SK-N-SH treated with all-trans-retinoic acid at 6 μM for 48 hours (cell line): ENCODE measurements around the gene GSKIP.
A peak's percentile ranks its signal among the peaks of the same experiment; 100 is the strongest.

Experiments used
- ATAC-seq: fragments of 200-7000 bp; cut with Tn5 transposase; 3 replicates; pipeline ENCODE4 v1.9.1; 2020; ENCODE audit warnings: mild to moderate bottlenecking, moderate library complexity
- BACH2 ChIP-seq: fragments of 250-450 bp; sonication (Bioruptor Pico); IDR thresholded peaks from 2 replicates; pipeline ENCODE4 v1.9.0; 2021; ENCODE audit warnings: mild to moderate bottlenecking, borderline replicate concordance
- CSDC2 ChIP-seq: fragments of 250-450 bp; sonication (Bioruptor Pico); IDR thresholded peaks from 2 replicates; pipeline ENCODE4 v1.5.0; 2020; ENCODE audit warnings: mild to moderate bottlenecking, moderate library complexity
- CSRNP3 ChIP-seq: fragments of 250-450 bp; sonication (Bioruptor Pico); IDR thresholded peaks from 2 replicates; pipeline ENCODE4 v1.5.1; 2021; ENCODE audit warnings: mild to moderate bottlenecking, moderate library complexity
- GLIS3 ChIP-seq: fragments of 250-450 bp; sonication (Bioruptor Pico); IDR thresholded peaks from 2 replicates; pipeline ENCODE4 v1.5.0; 2020; ENCODE audit warnings: mild to moderate bottlenecking, moderate library complexity
- ISL1 ChIP-seq: fragments of 250-450 bp; sonication (Bioruptor Pico); IDR thresholded peaks from 2 replicates; pipeline ENCODE4 v2.1.2; 2022; ENCODE audit warnings: mild to moderate bottlenecking, moderate library complexity
- OSR1 ChIP-seq: fragments of 250-450 bp; sonication (Bioruptor Pico); IDR thresholded peaks from 2 replicates; pipeline ENCODE4 v1.8.0; 2022; ENCODE audit warnings: moderate library complexity, mild to moderate bottlenecking, inconsistent platforms
- PPARA ChIP-seq: fragments of 250-450 bp; sonication (Bioruptor Pico); IDR thresholded peaks from 2 replicates; pipeline ENCODE4 v1.5.0; 2020; ENCODE audit warnings: mild to moderate bottlenecking, borderline replicate concordance
- RARB ChIP-seq: fragments of 250-450 bp; sonication (Bioruptor Pico); IDR thresholded peaks from 2 replicates; pipeline ENCODE4 v1.8.0; 2021; ENCODE audit warnings: mild to moderate bottlenecking, moderate library complexity
- TCF4 ChIP-seq: fragments of 250-450 bp; sonication (Bioruptor Pico); IDR thresholded peaks from 2 replicates; pipeline ENCODE4 v1.8.0; 2021; ENCODE audit warnings: mild to moderate bottlenecking, moderate library complexity, borderline replicate concordance
- TOX ChIP-seq: fragments of 250-450 bp; sonication (Bioruptor Pico); IDR thresholded peaks from 2 replicates; pipeline ENCODE4 v1.8.0; 2021; ENCODE audit warnings: mild to moderate bottlenecking, moderate library complexity, borderline replicate concordance
- ZFP3 ChIP-seq: fragments of 250-450 bp; sonication (Bioruptor Pico); IDR thresholded peaks from 2 replicates; pipeline ENCODE4 v1.5.0; 2020; ENCODE audit warnings: mild to moderate bottlenecking, moderate library complexity
- ZFP30 ChIP-seq: fragments of 450-650 bp; formaldehyde crosslinking; IDR thresholded peaks from 2 replicates; pipeline ENCODE4 v1.5.0; 2022; ENCODE audit warnings: mild to moderate bottlenecking, moderate library complexity
- ZNF565 ChIP-seq: fragments of 450-650 bp; formaldehyde crosslinking; conservative IDR thresholded peaks from 2 replicates; pipeline ENCODE4 v1.5.0; 2020; ENCODE audit warnings: low read depth, mild to moderate bottlenecking, moderate library complexity
- ZNF8 ChIP-seq: fragments of 450-650 bp; formaldehyde crosslinking; IDR thresholded peaks from 2 replicates; pipeline ENCODE4 v1.5.0; 2020; ENCODE audit warnings: mild to moderate bottlenecking, moderate library complexity
- TF ChIP-seq, protein P1 (sequence below): fragments of 250-450 bp; sonication (Bioruptor Pico); IDR thresholded peaks from 2 replicates; pipeline ENCODE4 v1.5.1; 2020; ENCODE audit warnings: low read depth, mild to moderate bottlenecking, moderate library complexity
- TF ChIP-seq, protein P2 (sequence below): fragments of 250-450 bp; sonication (Bioruptor Pico); IDR thresholded peaks from 2 replicates; pipeline ENCODE4 v1.5.0; 2020; ENCODE audit warnings: mild to moderate bottlenecking, moderate library complexity
- TF ChIP-seq, protein P3 (sequence below): fragments of 250-450 bp; sonication (Bioruptor Pico); IDR thresholded peaks from 2 replicates; pipeline ENCODE4 v1.8.0; 2021; ENCODE audit warnings: low read depth, mild to moderate bottlenecking, moderate library complexity, borderline replicate concordance
- TF ChIP-seq, protein P4 (sequence below): fragments of 250-450 bp; sonication (Bioruptor Pico); IDR thresholded peaks from 2 replicates; pipeline ENCODE4 v1.8.0; 2020; ENCODE audit warnings: mild to moderate bottlenecking, moderate library complexity, borderline replicate concordance

Gene GSKIP

GRCh38 chr14:96359959-96360358 is 3.4 kb upstream of the GSKIP start:
- TF ChIP-seq TOX (no peak), ZFP3 (CRISPR knock-in tag) (no peak)
- TF ChIP-seq, all 23 proteins: peak for 0
- no peak for ATAC-seq

DNA sequence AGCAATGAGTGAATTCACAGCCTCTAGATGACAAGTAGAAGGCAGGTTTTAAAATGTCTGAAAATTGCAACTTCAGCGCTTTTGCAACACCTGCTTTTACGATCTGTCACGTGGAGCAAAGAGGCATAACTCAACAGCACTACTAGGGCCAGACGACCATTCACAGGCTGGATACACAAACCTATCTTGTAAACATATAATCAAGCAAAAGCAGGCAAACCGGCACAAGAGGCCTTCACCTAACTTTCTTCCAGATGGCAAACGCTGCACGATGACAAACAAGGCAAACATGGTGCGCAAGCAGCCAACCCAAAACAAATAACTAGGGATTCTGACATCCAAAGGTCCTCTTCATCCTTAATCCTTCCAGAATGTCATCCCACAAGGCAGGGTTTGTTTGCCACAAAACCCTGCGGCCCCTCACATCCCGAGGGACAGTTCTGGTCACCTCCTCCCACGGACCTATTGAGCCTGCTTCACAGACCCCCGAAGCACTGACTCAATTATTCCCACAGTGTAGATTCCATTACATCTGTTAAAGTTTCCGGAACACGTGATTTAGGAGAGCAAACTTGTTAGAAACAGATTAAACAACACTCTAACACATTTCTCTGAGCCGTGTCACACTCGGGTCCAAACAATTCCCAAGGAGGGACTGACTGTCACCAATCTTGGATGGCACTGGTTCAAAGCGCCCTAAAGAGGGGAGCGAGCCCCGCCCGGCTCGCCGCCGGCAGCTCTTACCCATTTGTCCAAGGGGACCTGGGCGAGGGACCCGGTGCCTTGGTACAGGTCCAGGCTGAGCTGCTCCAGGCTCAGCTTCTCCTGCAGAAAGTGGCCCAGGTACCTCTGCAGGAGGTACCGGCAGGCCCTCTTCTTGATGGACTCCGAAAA is 1.0 kb upstream of the GSKIP start:
- TF ChIP-seq RARB (CRISPR knock-in tag) (no peak), ZNF8 (CRISPR knock-in tag) (no peak), ZNF565 (CRISPR knock-in tag) (no peak), ISL1 (CRISPR knock-in tag) (no peak), OSR1 (CRISPR knock-in tag) (no peak), TCF4 (no peak), GLIS3 (no peak)
- TF ChIP-seq, protein P1, sequence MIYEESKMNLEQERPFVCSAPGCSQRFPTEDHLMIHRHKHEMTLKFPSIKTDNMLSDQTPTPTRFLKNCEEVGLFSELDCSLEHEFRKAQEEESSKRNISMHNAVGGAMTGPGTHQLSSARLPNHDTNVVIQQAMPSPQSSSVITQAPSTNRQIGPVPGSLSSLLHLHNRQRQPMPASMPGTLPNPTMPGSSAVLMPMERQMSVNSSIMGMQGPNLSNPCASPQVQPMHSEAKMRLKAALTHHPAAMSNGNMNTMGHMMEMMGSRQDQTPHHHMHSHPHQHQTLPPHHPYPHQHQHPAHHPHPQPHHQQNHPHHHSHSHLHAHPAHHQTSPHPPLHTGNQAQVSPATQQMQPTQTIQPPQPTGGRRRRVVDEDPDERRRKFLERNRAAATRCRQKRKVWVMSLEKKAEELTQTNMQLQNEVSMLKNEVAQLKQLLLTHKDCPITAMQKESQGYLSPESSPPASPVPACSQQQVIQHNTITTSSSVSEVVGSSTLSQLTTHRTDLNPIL (CRISPR knock-in tag): no peak
- TF ChIP-seq, protein P2, sequence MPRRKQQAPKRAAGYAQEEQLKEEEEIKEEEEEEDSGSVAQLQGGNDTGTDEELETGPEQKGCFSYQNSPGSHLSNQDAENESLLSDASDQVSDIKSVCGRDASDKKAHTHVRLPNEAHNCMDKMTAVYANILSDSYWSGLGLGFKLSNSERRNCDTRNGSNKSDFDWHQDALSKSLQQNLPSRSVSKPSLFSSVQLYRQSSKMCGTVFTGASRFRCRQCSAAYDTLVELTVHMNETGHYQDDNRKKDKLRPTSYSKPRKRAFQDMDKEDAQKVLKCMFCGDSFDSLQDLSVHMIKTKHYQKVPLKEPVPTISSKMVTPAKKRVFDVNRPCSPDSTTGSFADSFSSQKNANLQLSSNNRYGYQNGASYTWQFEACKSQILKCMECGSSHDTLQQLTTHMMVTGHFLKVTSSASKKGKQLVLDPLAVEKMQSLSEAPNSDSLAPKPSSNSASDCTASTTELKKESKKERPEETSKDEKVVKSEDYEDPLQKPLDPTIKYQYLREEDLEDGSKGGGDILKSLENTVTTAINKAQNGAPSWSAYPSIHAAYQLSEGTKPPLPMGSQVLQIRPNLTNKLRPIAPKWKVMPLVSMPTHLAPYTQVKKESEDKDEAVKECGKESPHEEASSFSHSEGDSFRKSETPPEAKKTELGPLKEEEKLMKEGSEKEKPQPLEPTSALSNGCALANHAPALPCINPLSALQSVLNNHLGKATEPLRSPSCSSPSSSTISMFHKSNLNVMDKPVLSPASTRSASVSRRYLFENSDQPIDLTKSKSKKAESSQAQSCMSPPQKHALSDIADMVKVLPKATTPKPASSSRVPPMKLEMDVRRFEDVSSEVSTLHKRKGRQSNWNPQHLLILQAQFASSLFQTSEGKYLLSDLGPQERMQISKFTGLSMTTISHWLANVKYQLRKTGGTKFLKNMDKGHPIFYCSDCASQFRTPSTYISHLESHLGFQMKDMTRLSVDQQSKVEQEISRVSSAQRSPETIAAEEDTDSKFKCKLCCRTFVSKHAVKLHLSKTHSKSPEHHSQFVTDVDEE (CRISPR knock-in tag): no peak

GRCh38 chr14:96363751-96364336 is 518 bp downstream of the GSKIP start:
- TF ChIP-seq RARB (CRISPR knock-in tag): no peak
- TF ChIP-seq, protein P1 (CRISPR knock-in tag): no peak
- no peak for TF ChIP-seq ISL1 (CRISPR knock-in tag)
- no peak for TF ChIP-seq ZFP30
- TF ChIP-seq, protein P3, sequence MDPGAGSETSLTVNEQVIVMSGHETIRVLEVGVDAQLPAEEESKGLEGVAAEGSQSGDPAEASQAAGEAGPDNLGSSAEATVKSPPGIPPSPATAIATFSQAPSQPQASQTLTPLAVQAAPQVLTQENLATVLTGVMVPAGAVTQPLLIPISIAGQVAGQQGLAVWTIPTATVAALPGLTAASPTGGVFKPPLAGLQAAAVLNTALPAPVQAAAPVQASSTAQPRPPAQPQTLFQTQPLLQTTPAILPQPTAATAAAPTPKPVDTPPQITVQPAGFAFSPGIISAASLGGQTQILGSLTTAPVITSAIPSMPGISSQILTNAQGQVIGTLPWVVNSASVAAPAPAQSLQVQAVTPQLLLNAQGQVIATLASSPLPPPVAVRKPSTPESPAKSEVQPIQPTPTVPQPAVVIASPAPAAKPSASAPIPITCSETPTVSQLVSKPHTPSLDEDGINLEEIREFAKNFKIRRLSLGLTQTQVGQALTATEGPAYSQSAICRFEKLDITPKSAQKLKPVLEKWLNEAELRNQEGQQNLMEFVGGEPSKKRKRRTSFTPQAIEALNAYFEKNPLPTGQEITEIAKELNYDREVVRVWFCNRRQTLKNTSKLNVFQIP (CRISPR knock-in tag): no peak
- TF ChIP-seq ZNF8 (CRISPR knock-in tag): no peak
- ATAC-seq: peak; percentile 68

More for the DNA sequence above, 1.0 kb upstream of the GSKIP start:
- ATAC-seq: peak; percentile 44

DNA sequence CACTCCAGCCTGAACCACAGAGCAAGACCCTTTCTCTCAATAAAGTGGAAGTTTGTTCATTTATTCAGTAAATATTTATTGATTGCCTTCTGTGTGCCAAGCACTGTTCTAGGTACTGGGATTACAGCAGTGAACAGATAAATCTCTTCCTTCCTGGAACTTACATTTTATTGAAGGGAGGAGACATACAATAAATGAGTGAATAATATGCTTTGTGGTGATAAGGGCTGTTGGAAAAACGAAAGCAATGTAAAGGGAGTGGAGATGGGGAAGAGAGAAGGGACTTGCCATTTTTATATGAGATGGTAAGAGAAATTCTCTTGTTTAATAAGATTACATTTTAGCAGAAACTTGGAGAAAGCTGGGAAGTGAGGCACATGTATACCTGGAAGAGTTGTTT is 1.6 kb downstream of the GSKIP start:
- no peak for ATAC-seq
- TF ChIP-seq TCF4 (no peak), ZFP3 (CRISPR knock-in tag) (no peak), CSDC2 (CRISPR knock-in tag) (no peak), ZFP30 (no peak), ZNF8 (CRISPR knock-in tag) (no peak), PPARA (CRISPR knock-in tag) (no peak), ISL1 (CRISPR knock-in tag) (no peak), CSRNP3 (CRISPR knock-in tag) (no peak), BACH2 (CRISPR knock-in tag) (no peak)
- TF ChIP-seq, protein P3 (CRISPR knock-in tag): no peak
- TF ChIP-seq, protein P4, sequence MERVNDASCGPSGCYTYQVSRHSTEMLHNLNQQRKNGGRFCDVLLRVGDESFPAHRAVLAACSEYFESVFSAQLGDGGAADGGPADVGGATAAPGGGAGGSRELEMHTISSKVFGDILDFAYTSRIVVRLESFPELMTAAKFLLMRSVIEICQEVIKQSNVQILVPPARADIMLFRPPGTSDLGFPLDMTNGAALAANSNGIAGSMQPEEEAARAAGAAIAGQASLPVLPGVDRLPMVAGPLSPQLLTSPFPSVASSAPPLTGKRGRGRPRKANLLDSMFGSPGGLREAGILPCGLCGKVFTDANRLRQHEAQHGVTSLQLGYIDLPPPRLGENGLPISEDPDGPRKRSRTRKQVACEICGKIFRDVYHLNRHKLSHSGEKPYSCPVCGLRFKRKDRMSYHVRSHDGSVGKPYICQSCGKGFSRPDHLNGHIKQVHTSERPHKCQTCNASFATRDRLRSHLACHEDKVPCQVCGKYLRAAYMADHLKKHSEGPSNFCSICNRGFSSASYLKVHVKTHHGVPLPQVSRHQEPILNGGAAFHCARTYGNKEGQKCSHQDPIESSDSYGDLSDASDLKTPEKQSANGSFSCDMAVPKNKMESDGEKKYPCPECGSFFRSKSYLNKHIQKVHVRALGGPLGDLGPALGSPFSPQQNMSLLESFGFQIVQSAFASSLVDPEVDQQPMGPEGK: no peak
